ENCODE data around the gene E2F7.

- TF ChIP-seq JUNB (IDR thresholded peaks at IDR 0.05; ENCODE audit: unreplicated experiment): no peak
- TF ChIP-seq ZNF331 (CRISPR knock-in tag; IDR thresholded peaks at IDR 0.05; ENCODE audit: low read depth): no peak
- no peak for TF ChIP-seq POLR2AphosphoS5 (IDR thresholded peaks at IDR 0.05; ENCODE audit: low read depth)
Measured at GRCh38 chr12:76983420-76983819, 81.9 kb downstream of the E2F7 start.

Measured in GM23338 (cell line).